Type B pancreatic cell (in vitro differentiated cells): ENCODE data around the gene ENDOU. TPM values are rescaled to one million over a fixed set of nuclear protein-coding genes. Genes with fewer than 3 reads are reported as not detected.
A peak's percentile ranks its signal among the peaks of the same experiment; 100 is the strongest.

Experiments
- DNase-seq: peaks from one replicate; pipeline ENCODE4 v3.0.0; 2021; ENCODE audit warnings: mixed read lengths; ENCODE audit not compliant: unreplicated experiment; ENCODE audit errors: extremely low spot score
- H3K27ac Mint-ChIP-seq: 2 replicates; pipeline ENCODE4 v1.8.0; 2021; ENCODE audit warnings: mild to moderate bottlenecking, mixed read lengths
- H3K27me3 Mint-ChIP-seq: 2 replicates; pipeline ENCODE4 v1.8.0; 2021; ENCODE audit warnings: mixed read lengths
- H3K36me3 Mint-ChIP-seq: 2 replicates; pipeline ENCODE4 v1.8.0; 2021; ENCODE audit warnings: mixed read lengths
- H3K4me1 Mint-ChIP-seq: one replicate; pipeline ENCODE4 v1.8.0; 2021; ENCODE audit warnings: mixed read lengths; ENCODE audit not compliant: unreplicated experiment
- H3K4me3 Mint-ChIP-seq: 2 replicates; pipeline ENCODE4 v1.8.0; 2021; ENCODE audit warnings: mild to moderate bottlenecking, mixed read lengths
- H3K9me3 Mint-ChIP-seq: 2 replicates; pipeline ENCODE4 v1.8.0; 2021; ENCODE audit warnings: mixed read lengths
- long read RNA-seq: library from polyadenylated mRNA; unstranded; transcript quantifications from one replicate; pipeline ENCODE4 v2.0.0, GENCODE V29; 2020
- total RNA-seq: library from RNA; stranded (reverse); gene quantifications from 2 replicates; pipeline ENCODE4 v1.2.1, GENCODE V29; 2021; ENCODE audit warnings: low replicate concordance
- TF ChIP-seq, protein P1 (sequence below): fragments of 200-600 bp; sonication (generic); conservative IDR thresholded peaks from 2 replicates; pipeline ENCODE4 v1.5.0; 2021; ENCODE audit warnings: antibody characterized with exemption, mild to moderate bottlenecking

Gene ENDOU, protein sequence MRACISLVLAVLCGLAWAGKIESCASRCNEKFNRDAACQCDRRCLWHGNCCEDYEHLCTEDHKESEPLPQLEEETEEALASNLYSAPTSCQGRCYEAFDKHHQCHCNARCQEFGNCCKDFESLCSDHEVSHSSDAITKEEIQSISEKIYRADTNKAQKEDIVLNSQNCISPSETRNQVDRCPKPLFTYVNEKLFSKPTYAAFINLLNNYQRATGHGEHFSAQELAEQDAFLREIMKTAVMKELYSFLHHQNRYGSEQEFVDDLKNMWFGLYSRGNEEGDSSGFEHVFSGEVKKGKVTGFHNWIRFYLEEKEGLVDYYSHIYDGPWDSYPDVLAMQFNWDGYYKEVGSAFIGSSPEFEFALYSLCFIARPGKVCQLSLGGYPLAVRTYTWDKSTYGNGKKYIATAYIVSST
- total RNA-seq, result 3.7 and 18.9 TPM in 2 replicates
- long read RNA-seq, transcript ENDOU-201 (9 exons, 2,332 nt), result major isoform, 135 of 184 reads
- long read RNA-seq, transcript ENDOU-202 (10 exons, 2,413 nt), result minor isoform, 38 of 184 reads
- long read RNA-seq, partial matches to known transcripts, result 3 of 184 reads
- long read RNA-seq, other reads (novel, unspliced or antisense), result 4 of 184 reads

DNA sequence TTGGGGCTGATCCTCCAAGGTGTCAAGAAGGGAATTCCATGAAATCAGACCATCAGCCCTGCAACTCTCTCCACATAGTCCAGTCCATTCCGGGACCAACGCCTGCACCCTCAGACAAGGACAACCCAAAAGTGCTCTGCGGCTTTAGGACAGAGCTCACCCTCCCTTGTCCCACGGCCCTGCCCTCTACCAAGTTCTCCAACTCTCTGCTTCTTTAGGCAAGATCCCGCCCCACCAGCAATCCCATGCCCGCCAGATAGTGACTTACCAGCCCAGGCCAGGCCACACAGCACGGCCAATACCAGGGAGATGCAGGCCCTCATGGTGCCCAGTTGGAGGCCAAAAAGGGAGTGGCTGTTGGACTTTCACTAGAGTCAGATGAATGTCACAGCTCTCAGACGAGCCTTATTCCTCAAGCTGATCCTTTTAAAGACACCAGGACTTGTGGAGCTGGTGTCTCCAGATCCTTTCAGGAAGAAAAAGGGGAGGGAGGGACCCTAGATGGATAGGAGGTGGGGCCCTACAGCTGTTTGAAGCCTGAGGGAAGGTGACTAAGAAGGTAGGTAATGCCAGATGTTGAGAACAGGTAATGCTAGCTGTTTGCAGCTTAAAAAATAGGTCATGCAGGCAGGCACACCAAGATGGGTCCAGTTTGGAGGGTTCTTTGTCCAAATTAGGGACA lies at the start of gene ENDOU:
TSS of gene ENDOU (minus strand) at position 400 of the 682 bp plus-strand sequence. CDS start at position 323, 77 bp downstream.
- TF ChIP-seq, protein P1, sequence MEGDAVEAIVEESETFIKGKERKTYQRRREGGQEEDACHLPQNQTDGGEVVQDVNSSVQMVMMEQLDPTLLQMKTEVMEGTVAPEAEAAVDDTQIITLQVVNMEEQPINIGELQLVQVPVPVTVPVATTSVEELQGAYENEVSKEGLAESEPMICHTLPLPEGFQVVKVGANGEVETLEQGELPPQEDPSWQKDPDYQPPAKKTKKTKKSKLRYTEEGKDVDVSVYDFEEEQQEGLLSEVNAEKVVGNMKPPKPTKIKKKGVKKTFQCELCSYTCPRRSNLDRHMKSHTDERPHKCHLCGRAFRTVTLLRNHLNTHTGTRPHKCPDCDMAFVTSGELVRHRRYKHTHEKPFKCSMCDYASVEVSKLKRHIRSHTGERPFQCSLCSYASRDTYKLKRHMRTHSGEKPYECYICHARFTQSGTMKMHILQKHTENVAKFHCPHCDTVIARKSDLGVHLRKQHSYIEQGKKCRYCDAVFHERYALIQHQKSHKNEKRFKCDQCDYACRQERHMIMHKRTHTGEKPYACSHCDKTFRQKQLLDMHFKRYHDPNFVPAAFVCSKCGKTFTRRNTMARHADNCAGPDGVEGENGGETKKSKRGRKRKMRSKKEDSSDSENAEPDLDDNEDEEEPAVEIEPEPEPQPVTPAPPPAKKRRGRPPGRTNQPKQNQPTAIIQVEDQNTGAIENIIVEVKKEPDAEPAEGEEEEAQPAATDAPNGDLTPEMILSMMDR, result no peak
- Mint-ChIP-seq H3K27ac (peak within 1 kb of the TSS; percentile 80), H3K9me3 (no peaks in the 10 kb centered on the region), H3K36me3 (no peaks in the 10 kb centered on the region), H3K27me3 (no peaks in the 10 kb centered on the region), H3K4me1 (peaks cover 34% of the 10 kb centered on the region), H3K4me3 (peak within 1 kb of the TSS; percentile 64)
- no peak for DNase-seq

DNA sequence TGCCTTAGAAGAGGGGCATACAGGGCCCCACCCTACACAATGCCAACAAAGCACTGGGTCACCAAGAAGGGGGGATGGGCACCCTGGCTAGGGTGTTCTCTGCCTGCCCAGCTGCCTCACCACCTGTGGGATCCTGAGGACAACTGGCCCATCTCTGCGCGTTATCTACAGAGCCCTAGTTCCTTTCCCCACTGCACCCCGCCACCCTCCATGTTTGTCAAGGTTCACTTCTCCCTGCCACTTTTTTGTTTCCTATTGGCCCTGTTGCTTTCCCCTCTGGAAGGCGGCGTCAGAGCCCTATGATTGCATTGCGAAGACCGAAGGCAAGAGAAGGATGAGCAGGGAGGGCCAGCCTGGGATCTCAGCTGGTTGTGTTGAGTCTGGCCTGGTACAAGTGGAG lies 49.4 kb upstream of the ENDOU start:
- no peak for DNase-seq
- Mint-ChIP-seq H3K9me3 (no peaks in the 10 kb centered on the region), H3K27ac (peak overlapping the region; percentile 65), H3K36me3 (no peaks in the 10 kb centered on the region), H3K4me3 (peak overlapping the region; percentile 62), H3K27me3 (peaks cover 13% of the 10 kb centered on the region), H3K4me1 (peaks cover 17% of the 10 kb centered on the region)
- TF ChIP-seq, protein P1, result no peak

DNA sequence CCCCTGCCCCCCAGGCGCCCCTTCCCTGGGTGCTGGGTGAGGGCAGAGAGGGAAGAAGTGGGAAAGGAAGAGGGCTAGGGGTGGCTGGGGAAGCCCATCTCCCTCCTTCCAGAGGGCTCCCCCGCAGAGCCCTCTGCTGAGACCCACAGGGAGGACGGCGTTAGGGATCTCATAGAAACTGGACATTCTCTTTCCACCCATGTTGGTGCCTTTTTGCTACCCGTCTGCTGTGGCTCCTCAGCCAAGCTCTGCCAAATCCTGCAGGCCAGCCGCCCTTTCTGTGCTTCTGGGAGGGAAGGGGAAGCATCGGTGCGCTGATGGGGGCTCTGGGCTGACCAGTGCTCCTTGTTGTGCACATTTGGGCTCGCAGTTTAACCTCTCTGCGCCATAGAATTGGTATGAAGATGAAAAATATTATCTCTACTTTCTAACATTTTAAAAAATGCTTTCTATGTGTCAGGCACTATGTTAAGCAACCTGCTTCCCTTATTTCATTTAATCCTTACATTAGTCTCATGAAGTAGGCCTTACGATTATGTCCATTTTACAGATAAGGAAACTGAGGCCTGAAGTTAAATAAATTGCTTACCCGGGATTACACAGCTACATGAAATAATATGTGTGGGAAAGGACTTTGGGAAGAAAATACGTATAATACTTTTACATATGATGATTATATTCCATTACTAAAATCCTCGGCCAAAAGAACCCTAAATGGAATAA lies 48.7 kb upstream of the ENDOU start:
- no peaks in the 10 kb centered on the region for H3K36me3 Mint-ChIP-seq
- TF ChIP-seq, protein P1, result no peak
- peak overlapping the region; percentile 65 for H3K27ac Mint-ChIP-seq
- H3K27me3 Mint-ChIP-seq, result peaks cover 10% of the 10 kb centered on the region
- no peaks in the 10 kb centered on the region for H3K9me3 Mint-ChIP-seq
- DNase-seq, result no peak
- H3K4me1 Mint-ChIP-seq, result peaks cover 12% of the 10 kb centered on the region
- peak overlapping the region; percentile 91 for H3K4me3 Mint-ChIP-seq

DNA sequence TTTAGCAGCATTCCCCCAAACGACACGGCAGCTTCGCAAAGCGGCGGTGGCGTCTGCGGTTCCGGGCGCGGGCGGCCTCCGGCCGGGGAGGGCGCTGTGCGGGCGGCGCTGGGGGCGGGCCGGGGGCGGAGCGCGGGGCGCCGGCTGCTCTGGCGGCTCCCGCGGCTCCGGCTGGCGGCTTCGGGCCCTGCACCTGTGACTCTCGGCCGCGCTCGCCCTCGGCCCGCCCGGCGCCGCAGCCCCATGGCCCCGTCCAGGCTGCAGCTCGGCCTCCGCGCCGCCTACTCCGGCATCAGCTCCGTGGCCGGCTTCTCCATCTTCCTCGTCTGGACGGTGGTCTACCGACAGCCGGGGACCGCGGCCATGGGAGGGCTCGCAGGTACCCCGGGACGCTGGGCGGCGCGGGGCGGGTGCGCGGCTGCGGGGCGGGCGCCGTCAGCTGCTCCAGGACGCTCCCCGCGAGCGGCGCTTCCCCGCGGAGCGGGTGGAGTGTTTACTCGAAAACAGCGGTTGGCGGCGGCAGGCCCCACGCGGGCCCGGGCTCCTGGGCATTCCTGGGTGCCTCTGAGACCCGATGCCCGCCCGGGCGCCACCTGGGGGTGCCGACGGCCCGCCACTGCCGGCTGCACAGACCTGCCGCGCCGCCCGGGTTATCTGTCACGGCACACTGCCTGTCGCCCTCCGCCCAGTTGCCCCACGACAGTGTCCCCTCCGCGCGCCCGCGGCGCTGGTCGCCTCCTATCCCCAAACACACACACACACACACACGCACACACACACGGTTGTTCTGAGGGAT lies 48.0 kb upstream of the ENDOU start, which contains the start of gene SLC48A1:
TSS of gene SLC48A1 (plus strand) at position 177 of the 796 bp plus-strand sequence. CDS start at position 244, 67 bp downstream.
- Mint-ChIP-seq H3K4me1 (peaks cover 11% of the 10 kb centered on the region), H3K4me3 (peak within 1 kb of the TSS; percentile 91), H3K27ac (peak within 1 kb of the TSS; percentile 80), H3K36me3 (no peaks in the 10 kb centered on the region), H3K27me3 (peaks cover 10% of the 10 kb centered on the region), H3K9me3 (no peaks in the 10 kb centered on the region)
- DNase-seq, result peak; percentile 85
- TF ChIP-seq, protein P1, result peak; percentile 21
